Body of pancreas (tissue), 4 donors: ENCODE measurements around the gene LPP. TPM values are rescaled to one million over a fixed set of nuclear protein-coding genes. Genes with fewer than 3 reads are reported as not detected.

Source experiments
- ATAC-seq: fragments of 150-250 bp; one replicate; pipeline ENCODE4 v1.9.1; 2016
- DNase-seq, 4 donors: peaks; one replicate each; pipeline ENCODE4 v3.0.0-alpha.2; 2019
- H3K27ac ChIP-seq, 4 donors: fragments of 200-600 bp; sonication (generic); 1 replicate in 3 of 4; 2 replicates in 1 of 4; pipeline versions ENCODE4 v1.5.1 to v1.6.1; 2016 to 2019; ENCODE audit warnings: mild to moderate bottlenecking in 1 of 4, mixed read lengths in 1 of 4, moderate library complexity in 1 of 4
- H3K27me3 ChIP-seq, 2 donors: fragments of 200-600 bp; sonication (generic); one replicate each; pipeline ENCODE4 v1.6.0; 2016; ENCODE audit warnings: mild to moderate bottlenecking in 1 of 2
- H3K36me3 ChIP-seq, 2 donors: fragments of 200-600 bp; sonication (generic); replicated peaks in 1 of 2; 2 replicates each; pipeline ENCODE4 v1.5.1; 2016; ENCODE audit warnings: low read depth in 2 of 2; ENCODE audit not compliant: insufficient read depth in 1 of 2
- H3K4me1 ChIP-seq: fragments of 200-600 bp; sonication (generic); one replicate; pipeline ENCODE4 v1.6.0; 2016
- H3K4me3 ChIP-seq, 2 donors: fragments of 200-600 bp; sonication (generic); 1 replicate in 1 of 2; 2 replicates in 1 of 2; pipeline ENCODE4 v1.5.1; 2016 to 2019
- H3K9me3 ChIP-seq, 3 donors: fragments of 200-600 bp; sonication (generic); 1 replicate in 2 of 3; 2 replicates in 1 of 3; pipeline ENCODE4 v1.5.1; 2016
- POLR2A ChIP-seq, 3 donors: fragments of 450-650 bp; IDR thresholded peaks; one replicate each; pipeline ENCODE4 v1.6.1; 2016; ENCODE audit warnings: antibody characterized with exemption in 3 of 3, mild to moderate bottlenecking in 2 of 3
- WGBS, 2 donors: methylation state at CpG; one replicate each; pipeline ENCODE4 v1.1.5; 2017; 5-methylcytosine and 5-hydroxymethylcytosine counted together
- intact Hi-C: fragments of 100-400 bp; cut with DNase I; formaldehyde crosslinking; loops from one replicate; pipeline ENCODE4 v1.15.1; 2023
- total RNA-seq, 2 donors: library from RNA; depleted of rRNA; stranded (reverse); fragments of >200 nt; gene quantifications; one replicate each; pipeline ENCODE4 v1.1.0, GENCODE V29; 2016
- TF ChIP-seq, protein P1 (sequence below), 7 experiments: fragments of 450-650 bp in 4 of 7; fragments of 200-600 bp in 3 of 7; sonication (generic) in 3 of 7; IDR thresholded peaks; one replicate each; pipeline ENCODE4 v1.5.1; 2016 to 2019; ENCODE audit warnings: antibody characterized with exemption in 7 of 7

Gene LPP
- total RNA-seq, 2 donors from 2014 or later = 60.6 to 65.1 TPM

DNA sequence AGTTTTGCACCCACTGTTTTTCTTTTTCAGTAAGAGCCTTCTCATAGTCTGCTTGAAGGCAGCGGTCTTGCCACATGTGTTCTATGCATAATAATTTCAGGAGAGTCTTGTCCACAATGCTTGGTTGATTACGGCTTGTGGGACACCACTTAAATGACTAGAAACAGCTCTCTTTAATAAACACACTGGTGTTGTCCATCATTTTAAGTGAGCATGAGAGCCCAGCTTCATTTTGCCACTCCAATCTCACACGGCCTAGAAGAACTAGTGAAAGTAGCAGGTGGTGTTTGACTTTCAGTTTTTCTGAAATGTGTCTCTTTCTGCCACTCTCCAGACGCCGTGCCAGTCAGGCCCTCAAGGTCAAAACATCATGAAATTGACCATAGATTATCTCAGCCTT is 292.1 kb downstream of the LPP start:
- H3K36me3 ChIP-seq = no peaks in the 10 kb centered on the region
- H3K27me3 ChIP-seq = no peaks in the 10 kb centered on the region
- no peaks in the 10 kb centered on the region for H3K9me3 ChIP-seq
- ATAC-seq (no peak), DNase-seq (no peak)
- H3K4me1 ChIP-seq = no peaks in the 10 kb centered on the region
- WGBS, 2 donors = 60 to 62% methylated on average over 5 of the region's 5 CpGs
- no peak overlapping the region for H3K4me3 ChIP-seq
- TF ChIP-seq, protein P1, sequence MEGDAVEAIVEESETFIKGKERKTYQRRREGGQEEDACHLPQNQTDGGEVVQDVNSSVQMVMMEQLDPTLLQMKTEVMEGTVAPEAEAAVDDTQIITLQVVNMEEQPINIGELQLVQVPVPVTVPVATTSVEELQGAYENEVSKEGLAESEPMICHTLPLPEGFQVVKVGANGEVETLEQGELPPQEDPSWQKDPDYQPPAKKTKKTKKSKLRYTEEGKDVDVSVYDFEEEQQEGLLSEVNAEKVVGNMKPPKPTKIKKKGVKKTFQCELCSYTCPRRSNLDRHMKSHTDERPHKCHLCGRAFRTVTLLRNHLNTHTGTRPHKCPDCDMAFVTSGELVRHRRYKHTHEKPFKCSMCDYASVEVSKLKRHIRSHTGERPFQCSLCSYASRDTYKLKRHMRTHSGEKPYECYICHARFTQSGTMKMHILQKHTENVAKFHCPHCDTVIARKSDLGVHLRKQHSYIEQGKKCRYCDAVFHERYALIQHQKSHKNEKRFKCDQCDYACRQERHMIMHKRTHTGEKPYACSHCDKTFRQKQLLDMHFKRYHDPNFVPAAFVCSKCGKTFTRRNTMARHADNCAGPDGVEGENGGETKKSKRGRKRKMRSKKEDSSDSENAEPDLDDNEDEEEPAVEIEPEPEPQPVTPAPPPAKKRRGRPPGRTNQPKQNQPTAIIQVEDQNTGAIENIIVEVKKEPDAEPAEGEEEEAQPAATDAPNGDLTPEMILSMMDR (IDR thresholded peaks at IDR 0.05) = no peak
- TF ChIP-seq POLR2A (IDR thresholded peaks at IDR 0.05) = no peak
- intact Hi-C loops = no loop called here
- H3K27ac ChIP-seq = no peak overlapping the region

DNA sequence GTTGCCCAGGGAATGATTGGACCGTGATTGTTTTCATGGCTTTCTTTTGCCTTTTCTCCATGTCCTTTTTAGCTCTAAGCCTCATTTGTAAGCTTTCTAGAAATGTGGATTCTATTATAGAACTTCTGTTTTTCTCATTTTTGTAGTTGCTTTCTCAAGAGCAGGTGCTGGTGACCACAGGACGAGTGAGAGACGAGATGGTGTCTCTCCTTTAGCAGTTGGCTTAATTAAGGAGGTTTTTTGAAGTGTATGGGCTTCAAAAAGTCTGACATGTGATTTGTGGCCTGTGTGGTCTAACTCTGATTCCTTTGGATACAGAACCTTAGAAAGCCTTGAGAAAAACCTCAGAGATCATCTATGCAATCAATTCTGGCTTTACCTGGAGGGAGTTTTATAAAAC is 292.8 kb downstream of the LPP start:
- no peak overlapping the region for H3K27ac ChIP-seq
- no peaks in the 10 kb centered on the region for H3K36me3 ChIP-seq
- intact Hi-C loops = no loop called here
- DNase-seq (no peak), ATAC-seq (no peak)
- WGBS, 2 donors = 77 to 97% methylated on average over 3 of the region's 3 CpGs
- no peaks in the 10 kb centered on the region for H3K9me3 ChIP-seq
- no peak overlapping the region for H3K4me3 ChIP-seq
- H3K4me1 ChIP-seq = no peaks in the 10 kb centered on the region
- H3K27me3 ChIP-seq = no peaks in the 10 kb centered on the region
- no peak for TF ChIP-seq POLR2A (IDR thresholded peaks at IDR 0.05)
- TF ChIP-seq, protein P1 (IDR thresholded peaks at IDR 0.05) = no peak

DNA sequence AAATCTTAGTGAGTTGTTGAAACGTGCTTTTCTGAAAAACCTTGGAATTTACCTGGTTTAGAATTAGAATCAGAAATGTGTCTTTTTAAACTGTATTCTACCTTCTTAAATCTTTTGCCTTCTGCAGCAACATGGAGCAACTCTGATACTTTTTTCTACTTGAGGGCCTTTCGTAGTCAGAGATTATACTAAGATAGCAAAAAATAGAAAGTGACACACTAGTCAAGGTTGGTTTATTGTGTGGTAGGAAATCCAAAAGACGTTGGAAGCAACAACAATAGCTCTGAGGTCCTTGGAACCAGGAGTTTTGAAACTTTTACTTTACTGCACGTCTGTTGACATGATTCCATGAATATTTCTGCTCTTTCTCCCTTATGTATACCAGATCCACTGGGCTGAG is 294.9 kb downstream of the LPP start:
- 89 to 93% methylated on average over 4 of the region's 4 CpGs for WGBS, 2 donors
- intact Hi-C loops = no loop called here
- H3K27ac ChIP-seq = no peak overlapping the region
- no peaks in the 10 kb centered on the region for H3K9me3 ChIP-seq
- TF ChIP-seq, protein P1 (IDR thresholded peaks at IDR 0.05) = no peak
- no peak for TF ChIP-seq POLR2A (IDR thresholded peaks at IDR 0.05)
- DNase-seq (no peak), ATAC-seq (no peak)
- H3K36me3 ChIP-seq = no peaks in the 10 kb centered on the region
- H3K4me1 ChIP-seq = no peaks in the 10 kb centered on the region
- no peak overlapping the region for H3K4me3 ChIP-seq
- H3K27me3 ChIP-seq = no peaks in the 10 kb centered on the region

DNA sequence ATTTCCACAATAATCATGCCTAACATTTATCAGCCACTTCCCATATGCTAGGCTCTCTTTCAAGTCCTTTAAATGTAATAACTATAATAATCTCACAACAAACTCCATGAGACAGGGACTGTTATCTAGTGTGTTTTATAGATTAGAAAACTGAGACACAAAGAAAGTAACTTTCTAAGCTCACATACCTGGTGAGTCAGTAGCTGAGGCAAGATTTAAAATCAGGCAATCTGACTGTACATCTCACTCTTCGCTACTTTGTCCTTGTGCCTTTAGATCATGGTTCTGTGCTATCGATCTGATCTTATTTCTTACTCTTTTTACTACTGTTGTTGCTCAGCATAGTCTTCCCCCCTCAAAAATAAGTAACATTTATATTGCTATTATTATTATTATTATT is 295.5 kb downstream of the LPP start:
- TF ChIP-seq, protein P1 (IDR thresholded peaks at IDR 0.05) = no peak
- TF ChIP-seq POLR2A (IDR thresholded peaks at IDR 0.05) = no peak
- no peak overlapping the region for H3K27ac ChIP-seq
- H3K27me3 ChIP-seq = no peaks in the 10 kb centered on the region
- 92 to 100% methylated on average over 2 of the region's 2 CpGs for WGBS, 2 donors
- no peaks in the 10 kb centered on the region for H3K9me3 ChIP-seq
- no peaks in the 10 kb centered on the region for H3K36me3 ChIP-seq
- ATAC-seq (no peak), DNase-seq (no peak)
- no peak overlapping the region for H3K4me3 ChIP-seq
- intact Hi-C loops = no loop called here
- no peaks in the 10 kb centered on the region for H3K4me1 ChIP-seq

DNA sequence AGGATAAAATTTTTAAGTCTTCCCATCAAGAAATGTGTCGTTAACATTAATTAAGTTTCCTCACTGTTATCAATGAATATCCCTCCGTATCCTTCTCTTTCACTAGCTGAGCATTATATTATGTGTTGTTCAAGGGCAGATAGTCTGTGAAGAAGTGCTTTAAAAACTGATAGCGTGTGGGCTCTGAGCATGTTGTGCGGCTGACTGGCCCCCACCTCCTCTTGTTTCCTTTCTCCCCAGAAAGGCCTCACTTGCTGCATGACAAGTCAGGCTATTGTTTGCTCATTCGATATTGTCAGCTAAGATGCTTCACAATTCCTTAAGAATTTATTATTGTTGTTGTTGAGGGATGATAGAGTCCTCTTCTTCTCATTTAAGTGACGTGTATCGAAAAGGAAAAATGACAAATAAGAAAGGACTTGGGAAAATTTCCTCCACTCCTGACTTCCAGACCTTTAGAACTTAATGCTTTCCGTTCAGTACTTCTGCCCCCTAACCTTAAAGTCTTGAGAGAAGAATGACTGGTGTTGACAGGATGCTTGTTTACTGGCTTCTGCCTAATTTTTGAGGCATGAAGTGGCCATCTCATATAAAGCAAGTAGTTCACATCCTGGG is 298.3 kb downstream of the LPP start:
- Histone ChIP-seq H3K36me3 (no peaks in the 10 kb centered on the region), H3K4me3 (no peak overlapping the region), H3K27ac (no peak overlapping the region), H3K9me3 (no peaks in the 10 kb centered on the region), H3K4me1 (no peaks in the 10 kb centered on the region), H3K27me3 (no peaks in the 10 kb centered on the region)
- WGBS, 2 donors = 96 to 97% methylated on average over 8 of the region's 8 CpGs
- DNase-seq (no peak), ATAC-seq (no peak)
- TF ChIP-seq POLR2A (IDR thresholded peaks at IDR 0.05) = no peak
- TF ChIP-seq, protein P1 (IDR thresholded peaks at IDR 0.05) = no peak
- intact Hi-C loops = no loop called here
